Suprapubic skin (tissue), 4 donors: ENCODE results near the gene ADARB1. TPM values are rescaled to one million over a fixed set of nuclear protein-coding genes. Genes with fewer than 3 reads are reported as not detected.

Source experiments
- DNase-seq, 2 donors: peaks; one replicate each; pipeline ENCODE4 v3.0.0-alpha.2; 2019; ENCODE audit warnings: low spot score in 2 of 2
- H3K27ac ChIP-seq: fragments of 200-600 bp; sonication (generic); one replicate; pipeline ENCODE4 v1.5.1; 2019
- H3K27me3 ChIP-seq: fragments of 200-600 bp; sonication (generic); one replicate; pipeline ENCODE4 v1.5.1; 2019
- H3K36me3 ChIP-seq: fragments of 200-600 bp; sonication (generic); one replicate; pipeline ENCODE4 v1.5.1; 2019
- H3K4me1 ChIP-seq: fragments of 200-600 bp; sonication (generic); one replicate; pipeline ENCODE4 v1.5.1; 2019
- H3K4me3 ChIP-seq: fragments of 200-600 bp; sonication (generic); one replicate; pipeline ENCODE4 v1.5.1; 2019; ENCODE audit warnings: mild to moderate bottlenecking
- H3K9me3 ChIP-seq: fragments of 200-600 bp; sonication (generic); one replicate; pipeline ENCODE4 v1.5.1; 2019
- EP300 ChIP-seq: sonication (generic); formaldehyde crosslinking; IDR thresholded peaks from one replicate; pipeline ENCODE4 v1.6.1; 2017; ENCODE audit warnings: antibody characterized with exemption
- POLR2A ChIP-seq, 2 donors: fragments of 450-650 bp; IDR thresholded peaks; one replicate each; pipeline ENCODE4 v1.6.1; 2017; ENCODE audit warnings: antibody characterized with exemption in 2 of 2, mild to moderate bottlenecking in 2 of 2, moderate library complexity in 2 of 2
- POLR2AphosphoS5 ChIP-seq, 3 donors: sonication (generic); formaldehyde crosslinking; IDR thresholded peaks; one replicate each; pipeline ENCODE4 v1.6.1; 2017; ENCODE audit warnings: antibody characterized with exemption in 3 of 3
- WGBS: methylation state at CpG from one replicate; pipeline ENCODE4 v1.1.5; 2018; 5-methylcytosine and 5-hydroxymethylcytosine counted together
- total RNA-seq, 4 donors: library from RNA; depleted of rRNA; stranded (reverse); fragments of >200 nt; gene quantifications; one replicate each; pipeline ENCODE4 v1.1.0, GENCODE V29; 2016
- TF ChIP-seq, protein P1 (sequence below), 2 donors: fragments of 200-600 bp in 1 of 2; fragments of 450-650 bp in 1 of 2; sonication (generic) in 1 of 2; IDR thresholded peaks; one replicate each; pipeline ENCODE4 v1.5.1; 2016 to 2019; ENCODE audit warnings: antibody characterized with exemption in 2 of 2, mild to moderate bottlenecking in 1 of 2, moderate library complexity in 1 of 2

Gene ADARB1
- total RNA-seq, 4 donors from 2014 or later: 13.2 to 23.6 (median 20.3) TPM

- TF ChIP-seq EP300 (no peak), POLR2AphosphoS5 (IDR thresholded peaks at IDR 0.05) (no peak), POLR2A (IDR thresholded peaks at IDR 0.05) (no peak)
- TF ChIP-seq, protein P1, sequence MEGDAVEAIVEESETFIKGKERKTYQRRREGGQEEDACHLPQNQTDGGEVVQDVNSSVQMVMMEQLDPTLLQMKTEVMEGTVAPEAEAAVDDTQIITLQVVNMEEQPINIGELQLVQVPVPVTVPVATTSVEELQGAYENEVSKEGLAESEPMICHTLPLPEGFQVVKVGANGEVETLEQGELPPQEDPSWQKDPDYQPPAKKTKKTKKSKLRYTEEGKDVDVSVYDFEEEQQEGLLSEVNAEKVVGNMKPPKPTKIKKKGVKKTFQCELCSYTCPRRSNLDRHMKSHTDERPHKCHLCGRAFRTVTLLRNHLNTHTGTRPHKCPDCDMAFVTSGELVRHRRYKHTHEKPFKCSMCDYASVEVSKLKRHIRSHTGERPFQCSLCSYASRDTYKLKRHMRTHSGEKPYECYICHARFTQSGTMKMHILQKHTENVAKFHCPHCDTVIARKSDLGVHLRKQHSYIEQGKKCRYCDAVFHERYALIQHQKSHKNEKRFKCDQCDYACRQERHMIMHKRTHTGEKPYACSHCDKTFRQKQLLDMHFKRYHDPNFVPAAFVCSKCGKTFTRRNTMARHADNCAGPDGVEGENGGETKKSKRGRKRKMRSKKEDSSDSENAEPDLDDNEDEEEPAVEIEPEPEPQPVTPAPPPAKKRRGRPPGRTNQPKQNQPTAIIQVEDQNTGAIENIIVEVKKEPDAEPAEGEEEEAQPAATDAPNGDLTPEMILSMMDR (IDR thresholded peaks at IDR 0.05): no peak
- 93% methylated on average over 6 of the region's 6 CpGs for WGBS
- no peak for DNase-seq
- no peak overlapping the region for H3K27ac ChIP-seq
- peaks cover 23% of the 10 kb centered on the region for H3K27me3 ChIP-seq
- H3K36me3 ChIP-seq: no peaks in the 10 kb centered on the region
- H3K4me1 ChIP-seq: peaks cover 8% of the 10 kb centered on the region
- H3K9me3 ChIP-seq: no peaks in the 10 kb centered on the region
- no peak overlapping the region for H3K4me3 ChIP-seq
Measured at GRCh38 chr21:45249626-45250025, 175.2 kb downstream of the ADARB1 start.

GRCh38 chr21:45250272-45250671 is 175.9 kb downstream of the ADARB1 start:
- H3K27me3 ChIP-seq: peaks cover 29% of the 10 kb centered on the region
- WGBS: 87% methylated on average over 3 of the region's 3 CpGs
- no peak for TF ChIP-seq EP300
- TF ChIP-seq POLR2AphosphoS5 (IDR thresholded peaks at IDR 0.05): no peak
- no peak for TF ChIP-seq POLR2A (IDR thresholded peaks at IDR 0.05)
- TF ChIP-seq, protein P1 (IDR thresholded peaks at IDR 0.05): no peak

GRCh38 chr21:45250914-45251634 is 176.7 kb downstream of the ADARB1 start:
- Histone ChIP-seq H3K27ac (no peak overlapping the region), H3K4me3 (no peak overlapping the region), H3K27me3 (peaks cover 37% of the 10 kb centered on the region), H3K4me1 (peaks cover 12% of the 10 kb centered on the region), H3K36me3 (no peaks in the 10 kb centered on the region), H3K9me3 (no peaks in the 10 kb centered on the region)
- TF ChIP-seq POLR2A (IDR thresholded peaks at IDR 0.05): no peak
- TF ChIP-seq POLR2AphosphoS5 (IDR thresholded peaks at IDR 0.05): no peak
- TF ChIP-seq, protein P1 (IDR thresholded peaks at IDR 0.05): no peak
- TF ChIP-seq EP300: no peak
- no peak for DNase-seq
- 83% methylated on average over 14 of the region's 14 CpGs for WGBS

More at GRCh38 chr21:45250272-45250671, 175.9 kb downstream of the ADARB1 start:
- Histone ChIP-seq H3K36me3 (no peaks in the 10 kb centered on the region), H3K27ac (no peak overlapping the region), H3K4me1 (peaks cover 12% of the 10 kb centered on the region), H3K9me3 (no peaks in the 10 kb centered on the region), H3K4me3 (no peak overlapping the region)
- DNase-seq: no peak

- Histone ChIP-seq H3K36me3 (no peaks in the 10 kb centered on the region), H3K27me3 (peaks cover 44% of the 10 kb centered on the region), H3K4me1 (peaks cover 12% of the 10 kb centered on the region), H3K4me3 (no peak overlapping the region), H3K9me3 (no peaks in the 10 kb centered on the region), H3K27ac (no peak overlapping the region)
- 92% methylated on average over 13 of the region's 28 CpGs for WGBS
- DNase-seq: no peak
- no peak for TF ChIP-seq POLR2A (IDR thresholded peaks at IDR 0.05)
- TF ChIP-seq POLR2AphosphoS5 (IDR thresholded peaks at IDR 0.05): no peak
- TF ChIP-seq, protein P1 (IDR thresholded peaks at IDR 0.05): no peak
- no peak for TF ChIP-seq EP300
Measured at GRCh38 chr21:45251635-45252447, 177.5 kb downstream of the ADARB1 start.

DNA sequence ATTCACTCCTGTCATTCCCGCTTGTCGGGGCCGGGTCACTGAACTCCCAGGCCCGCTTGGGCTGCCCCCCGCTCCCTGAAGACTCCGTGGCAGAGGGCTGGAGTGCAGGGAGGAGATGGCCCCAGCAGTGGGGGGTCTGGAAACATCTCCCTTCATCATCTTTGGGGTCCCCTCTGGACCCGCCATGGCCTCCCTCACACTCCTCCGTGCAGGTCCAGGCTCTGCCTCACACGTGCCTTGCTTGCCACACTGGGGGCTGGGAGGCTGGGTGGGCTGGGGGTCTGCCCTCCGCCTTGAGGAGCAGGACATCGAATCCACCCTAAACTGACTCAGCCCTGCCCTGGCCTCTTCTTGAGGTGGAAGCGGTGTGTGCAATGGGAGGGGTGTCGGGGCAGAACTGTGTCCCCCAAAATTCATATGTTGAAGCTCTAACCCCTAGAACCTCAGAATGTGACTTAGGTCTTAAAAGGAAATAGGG is 178.1 kb downstream of the ADARB1 start:
- H3K4me1 ChIP-seq: peaks cover 12% of the 10 kb centered on the region
- no peak for TF ChIP-seq POLR2A (IDR thresholded peaks at IDR 0.05)
- TF ChIP-seq, protein P1 (IDR thresholded peaks at IDR 0.05): no peak
- no peak for TF ChIP-seq POLR2AphosphoS5 (IDR thresholded peaks at IDR 0.05)
- H3K4me3 ChIP-seq: no peak overlapping the region
- H3K9me3 ChIP-seq: no peaks in the 10 kb centered on the region
- WGBS: 95% methylated on average over 13 of the region's 13 CpGs
- H3K27ac ChIP-seq: no peak overlapping the region
- no peaks in the 10 kb centered on the region for H3K36me3 ChIP-seq
- DNase-seq: no peak
- H3K27me3 ChIP-seq: peaks cover 49% of the 10 kb centered on the region
